NB4 (cell line): ENCODE data around the gene HSPA8.

Source experiments
- POLR2A ChIP-seq: IDR thresholded peaks from 2 replicates; pipeline ENCODE4 v1.6.1; 2011; ENCODE audit warnings: mild to moderate bottlenecking; ENCODE audit not compliant: insufficient read length; ENCODE audit errors: extremely low read depth
- TF ChIP-seq, protein P1 (sequence below): IDR thresholded peaks from one replicate; pipeline ENCODE4 v1.5.1; 2012; ENCODE audit warnings: low read depth, low read length
- TF ChIP-seq, protein P2 (sequence below): IDR thresholded peaks from 2 replicates; pipeline ENCODE4 v1.6.1; 2011; ENCODE audit warnings: low read depth, low read length

DNA sequence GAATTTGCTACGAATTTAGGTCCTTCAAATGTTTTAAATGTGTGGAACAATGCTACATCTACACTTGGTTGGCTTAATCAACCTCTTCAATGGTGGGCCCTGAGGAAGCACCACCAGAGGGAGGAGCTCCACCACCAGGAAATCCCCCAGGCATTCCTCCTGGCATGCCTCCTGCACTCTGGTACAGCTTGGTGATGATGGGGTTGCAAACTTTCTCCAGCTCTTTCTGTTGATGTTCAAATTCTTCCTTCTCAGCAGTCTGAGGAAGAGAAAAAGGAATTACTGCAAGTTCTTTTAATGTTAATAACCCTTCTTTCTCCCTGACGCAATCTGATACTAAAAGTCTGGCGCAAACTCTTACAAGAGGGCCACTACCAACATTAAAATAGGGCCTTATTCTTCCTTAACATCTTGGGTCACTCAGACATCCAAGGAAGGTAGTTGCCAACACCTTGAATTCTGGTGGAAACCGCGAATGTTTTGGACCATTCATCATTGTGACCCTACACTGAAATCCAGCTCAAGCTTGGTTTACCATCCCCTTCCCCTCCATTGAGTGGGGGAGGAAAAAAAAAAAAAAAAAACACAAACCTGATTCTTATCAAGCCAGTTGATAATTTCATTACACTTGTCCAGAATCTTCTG, 4.2 kb downstream of the HSPA8 start:
- TF ChIP-seq, protein P1, sequence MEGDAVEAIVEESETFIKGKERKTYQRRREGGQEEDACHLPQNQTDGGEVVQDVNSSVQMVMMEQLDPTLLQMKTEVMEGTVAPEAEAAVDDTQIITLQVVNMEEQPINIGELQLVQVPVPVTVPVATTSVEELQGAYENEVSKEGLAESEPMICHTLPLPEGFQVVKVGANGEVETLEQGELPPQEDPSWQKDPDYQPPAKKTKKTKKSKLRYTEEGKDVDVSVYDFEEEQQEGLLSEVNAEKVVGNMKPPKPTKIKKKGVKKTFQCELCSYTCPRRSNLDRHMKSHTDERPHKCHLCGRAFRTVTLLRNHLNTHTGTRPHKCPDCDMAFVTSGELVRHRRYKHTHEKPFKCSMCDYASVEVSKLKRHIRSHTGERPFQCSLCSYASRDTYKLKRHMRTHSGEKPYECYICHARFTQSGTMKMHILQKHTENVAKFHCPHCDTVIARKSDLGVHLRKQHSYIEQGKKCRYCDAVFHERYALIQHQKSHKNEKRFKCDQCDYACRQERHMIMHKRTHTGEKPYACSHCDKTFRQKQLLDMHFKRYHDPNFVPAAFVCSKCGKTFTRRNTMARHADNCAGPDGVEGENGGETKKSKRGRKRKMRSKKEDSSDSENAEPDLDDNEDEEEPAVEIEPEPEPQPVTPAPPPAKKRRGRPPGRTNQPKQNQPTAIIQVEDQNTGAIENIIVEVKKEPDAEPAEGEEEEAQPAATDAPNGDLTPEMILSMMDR = no peak
- TF ChIP-seq, protein P2, sequence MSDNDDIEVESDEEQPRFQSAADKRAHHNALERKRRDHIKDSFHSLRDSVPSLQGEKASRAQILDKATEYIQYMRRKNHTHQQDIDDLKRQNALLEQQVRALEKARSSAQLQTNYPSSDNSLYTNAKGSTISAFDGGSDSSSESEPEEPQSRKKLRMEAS = no peak
- TF ChIP-seq POLR2A = no peak
